Glutamatergic neuron (in vitro differentiated cells): ENCODE data around the gene ZSCAN9. TPM values are rescaled to one million over a fixed set of nuclear protein-coding genes. Genes with fewer than 3 reads are reported as not detected.

ENCODE experiments used
- DNase-seq: peaks from one replicate; pipeline ENCODE4 v3.0.0; 2022
- H3K27ac Mint-ChIP-seq: one replicate; pipeline ENCODE4 v1.8.0; 2020; ENCODE audit warnings: mild to moderate bottlenecking, mixed read lengths, inconsistent platforms; ENCODE audit not compliant: unreplicated experiment
- H3K27me3 Mint-ChIP-seq: one replicate; pipeline ENCODE4 v1.8.0; 2020; ENCODE audit warnings: mild to moderate bottlenecking, moderate library complexity, mixed read lengths, inconsistent platforms; ENCODE audit not compliant: unreplicated experiment
- H3K36me3 Mint-ChIP-seq: one replicate; pipeline ENCODE4 v1.8.0; 2020; ENCODE audit warnings: mild to moderate bottlenecking, mixed read lengths, inconsistent platforms; ENCODE audit not compliant: unreplicated experiment
- H3K4me1 Mint-ChIP-seq: one replicate; pipeline ENCODE4 v1.8.0; 2020; ENCODE audit warnings: mild to moderate bottlenecking, low read depth, mixed read lengths, inconsistent platforms; ENCODE audit not compliant: unreplicated experiment
- H3K4me3 Mint-ChIP-seq: one replicate; pipeline ENCODE4 v1.8.0; 2020; ENCODE audit warnings: mild to moderate bottlenecking, mixed read lengths, inconsistent platforms; ENCODE audit not compliant: unreplicated experiment
- H3K9me3 Mint-ChIP-seq: one replicate; pipeline ENCODE4 v1.8.0; 2020; ENCODE audit warnings: mild to moderate bottlenecking, moderate library complexity, mixed read lengths, inconsistent platforms; ENCODE audit not compliant: unreplicated experiment
- CTCF ChIP-seq: fragments of 200-600 bp; sonication (generic); IDR thresholded peaks from one replicate; pipeline ENCODE4 v1.5.0; 2021; ENCODE audit not compliant: partially characterized antibody, unreplicated experiment
- total RNA-seq: library from RNA; stranded (reverse); fragmentation: NEBNext Ultra II Directional; extraction: Animal tissue kit (Norgen Biotek cat#: 25700); gene quantifications from one replicate; pipeline ENCODE4 v1.2.1, GENCODE V29; 2021; ENCODE audit not compliant: unreplicated experiment

The ZSCAN9 gene
- total RNA-seq, 1 donor from 2014 or later = 54.0 TPM

- H3K9me3 Mint-ChIP-seq = peaks cover 17% of the 10 kb centered on the region
- peaks cover 8% of the 10 kb centered on the region for H3K4me1 Mint-ChIP-seq
- no peaks in the 10 kb centered on the region for H3K36me3 Mint-ChIP-seq
- H3K27me3 Mint-ChIP-seq = peaks cover 10% of the 10 kb centered on the region
- no peak overlapping the region for H3K27ac Mint-ChIP-seq
- peak overlapping the region; percentile 83 for H3K4me3 Mint-ChIP-seq
- DNase-seq = peak; percentile 42
- no peak for TF ChIP-seq CTCF
Measured at GRCh38 chr6:28212510-28213212, 12.4 kb upstream of the ZSCAN9 start.

DNA sequence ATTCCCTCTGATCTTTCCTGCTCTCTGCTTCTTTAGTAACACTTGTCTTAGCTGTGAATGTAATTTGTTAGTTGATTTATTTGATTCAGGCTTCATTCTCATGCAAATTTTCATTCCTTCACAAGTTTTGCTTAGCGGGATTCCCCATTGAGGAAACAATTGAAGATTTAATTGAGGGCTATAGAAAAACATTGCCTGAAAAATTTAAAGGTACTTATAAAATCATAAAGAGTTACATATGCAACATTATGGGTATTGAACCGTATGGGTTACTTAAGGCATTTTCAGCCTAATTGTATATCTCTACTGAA lies 11.9 kb upstream of the ZSCAN9 start:
- Mint-ChIP-seq H3K4me1 (peaks cover 8% of the 10 kb centered on the region), H3K36me3 (no peaks in the 10 kb centered on the region), H3K4me3 (peak overlapping the region; percentile 50), H3K27me3 (peaks cover 10% of the 10 kb centered on the region), H3K27ac (no peak overlapping the region), H3K9me3 (peaks cover 16% of the 10 kb centered on the region)
- DNase-seq = no peak
- TF ChIP-seq CTCF = no peak

GRCh38 chr6:28215425-28215824 lies 9.7 kb upstream of the ZSCAN9 start:
- Mint-ChIP-seq H3K36me3 (no peaks in the 10 kb centered on the region), H3K9me3 (peaks cover 11% of the 10 kb centered on the region), H3K4me3 (no peak overlapping the region), H3K27me3 (peaks cover 6% of the 10 kb centered on the region), H3K4me1 (peaks cover 2% of the 10 kb centered on the region), H3K27ac (no peak overlapping the region)
- no peak for TF ChIP-seq CTCF
- DNase-seq = no peak

DNA sequence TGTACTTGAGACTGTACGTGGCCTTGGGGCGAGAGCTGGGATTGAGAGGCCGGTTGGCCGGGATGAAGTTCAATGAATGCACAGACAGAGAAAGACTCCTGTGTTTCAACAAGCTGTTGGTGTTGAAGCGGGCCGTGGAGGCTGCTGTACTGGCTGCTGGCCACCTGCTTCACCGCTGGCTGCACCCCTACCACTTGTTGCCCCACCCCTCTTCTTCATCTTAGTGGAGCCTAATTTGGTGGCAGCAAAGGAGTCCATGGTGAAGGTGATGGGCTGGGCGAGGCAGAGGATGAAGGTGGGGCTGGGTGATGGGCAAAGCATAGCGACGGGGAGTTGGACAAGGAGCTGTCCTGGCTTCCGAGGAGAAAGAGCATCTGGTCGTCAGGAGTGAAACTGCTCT lies 7.2 kb upstream of the ZSCAN9 start:
- Mint-ChIP-seq H3K9me3 (peaks cover 7% of the 10 kb centered on the region), H3K36me3 (no peaks in the 10 kb centered on the region), H3K4me3 (peak overlapping the region; percentile 87), H3K27ac (no peak overlapping the region), H3K27me3 (peaks cover 6% of the 10 kb centered on the region), H3K4me1 (no peaks in the 10 kb centered on the region)
- no peak for TF ChIP-seq CTCF
- no peak for DNase-seq

DNA sequence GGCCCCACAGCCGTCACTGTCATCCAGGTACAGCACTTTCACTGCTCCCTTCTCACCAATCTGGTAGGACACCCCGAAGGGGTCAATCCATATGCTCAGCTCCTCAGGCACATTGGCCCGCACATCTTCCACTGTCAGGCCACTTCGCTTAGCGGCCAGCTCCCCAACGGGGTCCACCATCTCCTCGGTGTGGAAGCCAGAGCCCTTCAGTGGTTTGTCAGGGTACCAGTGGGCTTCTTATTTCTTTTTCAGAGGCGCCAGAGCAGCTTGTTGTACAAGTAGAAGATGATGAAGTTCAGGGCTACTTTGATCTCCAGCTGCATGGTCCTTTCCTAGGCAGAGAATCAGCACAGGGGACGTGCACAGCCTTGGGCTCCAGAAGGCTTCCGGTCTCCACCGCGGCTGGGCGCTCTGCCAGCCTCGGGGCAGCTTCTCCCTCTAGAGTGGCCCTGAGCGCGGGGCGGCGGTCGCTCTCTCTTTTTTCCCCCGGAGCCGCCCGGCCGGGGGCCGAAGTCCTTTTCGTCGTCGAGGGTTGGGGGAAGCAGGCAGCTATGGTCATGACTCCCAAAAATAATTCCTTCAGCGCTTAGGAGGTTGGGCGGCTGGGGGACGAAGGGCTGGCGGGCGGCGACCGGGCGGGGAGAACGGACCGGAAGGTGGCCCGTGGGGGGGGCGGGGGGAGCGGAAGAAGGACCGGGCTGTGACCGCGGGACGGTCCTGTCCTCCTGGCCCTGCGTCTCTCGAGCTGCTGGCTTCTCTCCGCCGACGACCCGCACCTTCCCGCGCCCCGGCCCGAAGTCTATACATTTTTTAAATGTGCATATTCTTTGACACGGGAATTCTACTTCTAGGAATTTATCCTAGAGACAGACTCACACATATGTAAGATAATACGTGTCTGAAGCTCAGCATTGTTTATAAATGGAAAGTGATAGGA lies 6.5 kb upstream of the ZSCAN9 start:
- peak overlapping the region; percentile 55 for H3K27ac Mint-ChIP-seq
- no peaks in the 10 kb centered on the region for H3K4me1 Mint-ChIP-seq
- H3K27me3 Mint-ChIP-seq = peaks cover 8% of the 10 kb centered on the region
- DNase-seq = peak; percentile 73
- H3K4me3 Mint-ChIP-seq = peak overlapping the region; percentile 87
- no peaks in the 10 kb centered on the region for H3K36me3 Mint-ChIP-seq
- TF ChIP-seq CTCF = no peak
- H3K9me3 Mint-ChIP-seq = peaks cover 4% of the 10 kb centered on the region
